Endothelial cell of umbilical vein (primary cell): ENCODE results near the gene CSTA. TPM values are rescaled to one million over a fixed set of nuclear protein-coding genes. Genes with fewer than 3 reads are reported as not detected.

Source experiments
- BruUV-seq: library from RNA; stranded (reverse); fragments of 400-500 nt; replicated peaks from 2 replicates; lab custom pipeline; 2021; lab: Mats Ljungman, UMichigan
- CTCF ChIA-PET: fragments of 300-600, 350-600 bp; sonication (Branson Sonifier 250); formaldehyde crosslinking; loops from one replicate; lab custom pipeline; 2021; ENCODE audit warnings: antibody characterized with exemption, inconsistent platforms; lab: Charles Lee
- POLR2A ChIA-PET: fragments of 300-600, 350-600 bp; sonication (Branson Sonifier 250); formaldehyde crosslinking; loops from one replicate; lab custom pipeline; 2021; ENCODE audit warnings: antibody characterized with exemption, inconsistent platforms; lab: Charles Lee
- DNase-seq: peaks from one replicate; pipeline ENCODE4 v3.0.0-alpha.2; 2011; ENCODE audit warnings: low read depth, low spot score
- FAIRE-seq: peaks from 2 replicates; lab custom pipeline; 2011; peaks lifted over from hg19 to GRCh38; lab: Jason Lieb, UNC
- H2AFZ ChIP-seq: 2 replicates; pipeline ENCODE4 v1.6.0; 2012; ENCODE audit warnings: low read depth, low read length, control low read depth, inconsistent platforms
- H3K27ac ChIP-seq: 2 replicates; pipeline ENCODE4 v1.5.1; 2011; ENCODE audit warnings: low read depth, mild to moderate bottlenecking, control low read depth, low read length, moderate library complexity; ENCODE audit not compliant: insufficient read depth
- H3K27me3 ChIP-seq, 2 experiments: 2 replicates each; pipeline versions ENCODE4 v1.6.0 to v1.6.1; 2011; ENCODE audit warnings: low read length in 2 of 2, mixed read lengths in 1 of 2; ENCODE audit not compliant: control insufficient read depth in 2 of 2, insufficient read depth in 2 of 2
- H3K36me3 ChIP-seq, 2 experiments: 2 replicates in 1 of 2; 3 replicates in 1 of 2; pipeline ENCODE4 v1.5.1; 2011; ENCODE audit warnings: low read length in 2 of 2, mild to moderate bottlenecking in 1 of 2, moderate library complexity in 1 of 2; ENCODE audit not compliant: control insufficient read depth in 2 of 2, insufficient read depth in 2 of 2; ENCODE audit errors: extremely low read depth in 1 of 2
- H3K4me1 ChIP-seq: 3 replicates; pipeline ENCODE4 v1.5.1; 2011; ENCODE audit warnings: mild to moderate bottlenecking, low read length; ENCODE audit not compliant: control insufficient read depth, insufficient read depth; ENCODE audit errors: extremely low read depth
- H3K4me2 ChIP-seq: 2 replicates; pipeline ENCODE4 v1.6.1; 2011; ENCODE audit warnings: low read length, control low read depth, mixed read lengths; ENCODE audit not compliant: insufficient read depth
- H3K4me3 ChIP-seq, 3 experiments: fragments of 200-600 bp in 1 of 3; sonication (generic), shearing (Covaris generic) in 1 of 3; replicated peaks in 1 of 3; 2 replicates each; pipeline ENCODE4 v1.5.1; 2011 to 2016; ENCODE audit warnings: control low read depth in 3 of 3, low read length in 3 of 3, mild to moderate bottlenecking in 2 of 3, inconsistent platforms in 1 of 3, low read depth in 1 of 3, moderate library complexity in 1 of 3; ENCODE audit not compliant: insufficient read depth in 1 of 3
- H3K79me2 ChIP-seq: 2 replicates; pipeline ENCODE4 v1.6.0; 2012; ENCODE audit warnings: low read length, inconsistent platforms; ENCODE audit not compliant: control insufficient read depth, insufficient read depth
- H3K9ac ChIP-seq: replicated peaks from 2 replicates; pipeline ENCODE3; 2011; ENCODE audit warnings: low read length, control low read depth; ENCODE audit not compliant: insufficient read depth; ENCODE audit errors: extremely low read depth
- H3K9me1 ChIP-seq: replicated peaks from 3 replicates; pipeline ENCODE4 v1.6.0; 2011; ENCODE audit warnings: mild to moderate bottlenecking, low read length; ENCODE audit not compliant: control insufficient read depth, insufficient read depth; ENCODE audit errors: extremely low read depth
- H3K9me3 ChIP-seq: replicated peaks from 2 replicates; pipeline ENCODE4 v1.5.1; 2012; ENCODE audit warnings: low read length, inconsistent platforms; ENCODE audit not compliant: control insufficient read depth, insufficient read depth
- H4K20me1 ChIP-seq: replicated peaks from 2 replicates; pipeline ENCODE3; 2011; ENCODE audit warnings: mild to moderate bottlenecking, low read length; ENCODE audit not compliant: control insufficient read depth, insufficient read depth; ENCODE audit errors: extremely low read depth
- CTCF ChIP-seq, 2 donors: IDR thresholded peaks; 1 replicate in 1 of 2; 2 replicates in 1 of 2; pipeline ENCODE4 v1.5.1; 2011; ENCODE audit warnings: low read length in 2 of 2, mild to moderate bottlenecking in 2 of 2, moderate library complexity in 2 of 2, control low read depth in 1 of 2, inconsistent platforms in 1 of 2, low read depth in 1 of 2; ENCODE audit not compliant: insufficient read depth in 1 of 2; ENCODE audit errors: extremely low read depth in 1 of 2
- EZH2 ChIP-seq: IDR thresholded peaks from 2 replicates; pipeline ENCODE4 v1.6.1; 2012; ENCODE audit warnings: borderline replicate concordance, low read depth, mild to moderate bottlenecking, moderate library complexity, low read length, inconsistent platforms; ENCODE audit not compliant: severe bottlenecking
- JUN ChIP-seq: IDR thresholded peaks from 2 replicates; pipeline ENCODE4 v1.6.1; 2011; ENCODE audit warnings: borderline replicate concordance, low read depth; ENCODE audit not compliant: insufficient read length, insufficient read depth
- MYC ChIP-seq: IDR thresholded peaks from one replicate; pipeline ENCODE4 v1.6.1; 2011; ENCODE audit warnings: mild to moderate bottlenecking, low read depth, low read length
- POLR2A ChIP-seq: IDR thresholded peaks from 2 replicates; pipeline ENCODE4 v1.6.1; 2012; ENCODE audit warnings: low read depth, mild to moderate bottlenecking, control low read depth, low read length
- POLR2AphosphoS5 ChIP-seq: IDR thresholded peaks from 2 replicates; pipeline ENCODE4 v1.6.1; 2012; ENCODE audit warnings: low read depth, mild to moderate bottlenecking, control low read depth, low read length, moderate library complexity; ENCODE audit not compliant: insufficient read depth
- dilution Hi-C: fragments of 300-500 bp; cut with MboI; formaldehyde crosslinking; loops from one replicate; pipeline ENCODE4 v1.15.0; 2019; ENCODE audit warnings: low sequenced_read_pairs; ENCODE audit not compliant: extremely low pct_ligation_motif_present
- intact Hi-C: fragments of 100-400 bp; cut with micrococcal nuclease; formaldehyde crosslinking; loops from one replicate; pipeline ENCODE4 v1.10.0; 2022
- polyA plus RNA-seq, 4 experiments: library from polyadenylated mRNA; depleted of rRNA in 3 of 4; stranded (reverse) in 3 of 4; unstranded in 1 of 4; fragments of >200 nt; gene quantifications; 2 replicates each; pipeline versions ENCODE4 v1.2.1 to v1.2.3, GENCODE V29; 2011 to 2012; ENCODE audit warnings: missing spikeins in 1 of 4
- total RNA-seq: library from RNA; stranded (reverse); gene quantifications from 2 replicates; pipeline ENCODE4 v1.2.3, GENCODE V29; 2021

CSTA gene
- total and polyA plus RNA-seq, 2 donors (not counting 3 experiments of a cell fraction or from before 2014, with no cell fraction given), result not detected

- intact Hi-C loops (no loop called here), dilution Hi-C loops (no loop called here)
- H3K27me3 ChIP-seq, result no peaks in the 10 kb centered on the region
- TF ChIP-seq MYC (no peak), POLR2AphosphoS5 (no peak), JUN (no peak), EZH2 (no peak), CTCF (IDR thresholded peaks at IDR 0.05; ENCODE audit: extremely low read depth in 1 of 2, insufficient read depth in 1 of 2, low read depth in 1 of 2, low read length in 2 of 2) (no peak)
- FAIRE-seq (no peak), DNase-seq (no peak)
- no peaks in the 10 kb centered on the region for H3K9me3 ChIP-seq
- no peaks in the 10 kb centered on the region for H3K4me1 ChIP-seq
- no peak overlapping the region for H3K4me3 ChIP-seq
- H2AFZ ChIP-seq, result no peak overlapping the region
- no peaks in the 10 kb centered on the region for H3K9me1 ChIP-seq
- H3K79me2 ChIP-seq, result no peaks in the 10 kb centered on the region
- H4K20me1 ChIP-seq, result no peaks in the 10 kb centered on the region
- no peaks in the 10 kb centered on the region for H3K36me3 ChIP-seq
- no peak overlapping the region for H3K9ac ChIP-seq
- ChIA-PET POLR2A (no interaction called here), CTCF (no interaction called here)
- H3K27ac ChIP-seq, result no peak overlapping the region
- no peak overlapping the region for H3K4me2 ChIP-seq
- no TSS peak for BruUV-seq
These were observed 28.2 kb downstream of the CSTA start for GRCh38 chr3:122353215-122353614.

- dilution Hi-C loops, result no loop called here
- CTCF ChIA-PET, result no interaction called here
These were observed 28.9 kb downstream of the CSTA start for GRCh38 chr3:122353893-122354401.

More at GRCh38 chr3:122353893-122354401, 28.9 kb downstream of the CSTA start:
- H3K4me2 ChIP-seq, result no peak overlapping the region
- no TSS peak for BruUV-seq
- peaks cover 0 to 3% of the 10 kb centered on the region in 2 experiments for H3K36me3 ChIP-seq
- no peak overlapping the region for H2AFZ ChIP-seq
- no peaks in the 10 kb centered on the region for H3K27me3 ChIP-seq
- FAIRE-seq (no peak), DNase-seq (no peak)
- no peaks in the 10 kb centered on the region for H3K4me1 ChIP-seq
- intact Hi-C loops, result no loop called here
- H3K9ac ChIP-seq, result no peak overlapping the region
- no peaks in the 10 kb centered on the region for H3K9me1 ChIP-seq
- no peaks in the 10 kb centered on the region for H3K79me2 ChIP-seq
- H3K9me3 ChIP-seq, result no peaks in the 10 kb centered on the region
- H4K20me1 ChIP-seq, result no peaks in the 10 kb centered on the region
- H3K27ac ChIP-seq, result no peak overlapping the region
- H3K4me3 ChIP-seq, result no peak overlapping the region
- TF ChIP-seq POLR2A, result no peak
- no peak for TF ChIP-seq MYC
- POLR2A ChIA-PET, result no interaction called here
